Right lobe of liver (tissue), 6 donors: ENCODE results near the gene FBRSL1. TPM values are rescaled to one million over a fixed set of nuclear protein-coding genes. Genes with fewer than 3 reads are reported as not detected.

Source experiments
- ATAC-seq, 4 donors: fragments of 200-7000 bp; cut with Tn5 transposase; one replicate each; pipeline ENCODE4 v1.9.1; 2020; ENCODE audit warnings: mild to moderate bottlenecking in 4 of 4, moderate library complexity in 4 of 4
- DNase-seq, 3 donors: peaks; one replicate each; pipeline ENCODE4 v3.0.0-alpha.2; 2020
- H3K27ac ChIP-seq, 3 donors: fragments of 200-600 bp; one replicate each; pipeline ENCODE4 v1.8.0; 2022
- H3K27me3 ChIP-seq, 2 donors: fragments of 200-600 bp; one replicate each; pipeline ENCODE4 v1.8.0; 2022
- H3K36me3 ChIP-seq, 4 donors: fragments of 200-600 bp; sonication (generic) in 1 of 4; one replicate each; pipeline versions ENCODE4 v1.5.1 to v1.8.0; 2017 to 2022; ENCODE audit warnings: control low read depth in 1 of 4
- H3K4me1 ChIP-seq, 4 donors: fragments of 200-600 bp; sonication (generic) in 1 of 4; one replicate each; pipeline versions ENCODE4 v1.5.1 to v1.8.0; 2017 to 2022; ENCODE audit warnings: control low read depth in 1 of 4
- H3K4me3 ChIP-seq, 3 donors: fragments of 200-600 bp; one replicate each; pipeline ENCODE4 v1.8.0; 2022
- H3K9me3 ChIP-seq, 4 donors: fragments of 200-600 bp; sonication (generic) in 1 of 4; one replicate each; pipeline versions ENCODE4 v1.5.1 to v1.8.0; 2017 to 2022; ENCODE audit warnings: control low read depth in 1 of 4
- CTCF ChIP-seq, 4 donors: fragments of 200-600 bp in 3 of 4; fragments of 450-650 bp in 1 of 4; IDR thresholded peaks; one replicate each; pipeline versions ENCODE4 v1.5.1 to v1.8.0; 2016 to 2022; ENCODE audit warnings: antibody characterized with exemption in 4 of 4, mild to moderate bottlenecking in 2 of 4
- POLR2A ChIP-seq: fragments of 450-650 bp; IDR thresholded peaks from one replicate; pipeline ENCODE4 v1.6.1; 2017; ENCODE audit warnings: antibody characterized with exemption, mild to moderate bottlenecking
- WGBS: methylation state at CpG from one replicate; pipeline ENCODE4 v1.1.6; 2018; ENCODE audit warnings: low coverage, low lambda C conversion rate; ENCODE audit not compliant: insufficient coverage; ENCODE audit errors: missing lambda C conversion rate; 5-methylcytosine and 5-hydroxymethylcytosine counted together
- intact Hi-C, 2 donors: fragments of 100-400 bp; cut with DNase I; formaldehyde crosslinking; loops; one replicate each; pipeline versions ENCODE4 v1.11.2 to v1.14.1; 2022
- total RNA-seq, 6 experiments: library from RNA; depleted of rRNA in 2 of 6; stranded (reverse); fragments of >200 nt in 2 of 6; fragmentation: NEBNext Ultra II Directional in 3 of 6; extraction: Animal tissue kit (Norgen Biotek cat#: 25700) in 3 of 6; gene quantifications; one replicate each; pipeline versions ENCODE4 v1.1.0 to v1.2.4, GENCODE V29; 2016 to 2023
- donor health status: DM: no; HTN: yes; CAD: no.
- donor health status: DM: no; HTN: no; CAD: no.
- donor health status: DM: no; HTN: no; CAD: no.
- donor health status: DM: no; HTN: yes; CAD: no.
- donor health status: DM: no; HTN: yes; CAD: no.

Gene FBRSL1
- total RNA-seq, 6 experiments from 2014 or later = 16.2 to 27.6 (median 23.3) TPM

GRCh38 chr12:132525011-132525832, 35.3 kb downstream of the FBRSL1 start:
- intact Hi-C loops = no loop called here
- no peak overlapping the region for H3K4me3 ChIP-seq
- H3K27me3 ChIP-seq = no peaks in the 10 kb centered on the region
- no peaks in the 10 kb centered on the region for H3K36me3 ChIP-seq
- H3K4me1 ChIP-seq = no peaks in the 10 kb centered on the region
- DNase-seq (no peak), ATAC-seq (no peak)
- WGBS = 95% methylated on average over 11 of the region's 43 CpGs
- no peaks in the 10 kb centered on the region for H3K9me3 ChIP-seq
- H3K27ac ChIP-seq = no peak overlapping the region
- TF ChIP-seq POLR2A (no peak), CTCF (IDR thresholded peaks at IDR 0.05) (no peak)

- H3K36me3 ChIP-seq = no peaks in the 10 kb centered on the region
- H3K4me3 ChIP-seq = no peak overlapping the region
- WGBS = 100% methylated on average over 1 of the region's 28 CpGs
- TF ChIP-seq POLR2A (no peak), CTCF (IDR thresholded peaks at IDR 0.05) (no peak)
- intact Hi-C loops = no loop called here
- H3K27ac ChIP-seq = no peak overlapping the region
- no peaks in the 10 kb centered on the region for H3K4me1 ChIP-seq
- ATAC-seq = no peak
- H3K9me3 ChIP-seq = no peaks in the 10 kb centered on the region
- DNase-seq = no peak
- H3K27me3 ChIP-seq = no peaks in the 10 kb centered on the region
These were observed 36.0 kb downstream of the FBRSL1 start for GRCh38 chr12:132525833-132526455.

DNA sequence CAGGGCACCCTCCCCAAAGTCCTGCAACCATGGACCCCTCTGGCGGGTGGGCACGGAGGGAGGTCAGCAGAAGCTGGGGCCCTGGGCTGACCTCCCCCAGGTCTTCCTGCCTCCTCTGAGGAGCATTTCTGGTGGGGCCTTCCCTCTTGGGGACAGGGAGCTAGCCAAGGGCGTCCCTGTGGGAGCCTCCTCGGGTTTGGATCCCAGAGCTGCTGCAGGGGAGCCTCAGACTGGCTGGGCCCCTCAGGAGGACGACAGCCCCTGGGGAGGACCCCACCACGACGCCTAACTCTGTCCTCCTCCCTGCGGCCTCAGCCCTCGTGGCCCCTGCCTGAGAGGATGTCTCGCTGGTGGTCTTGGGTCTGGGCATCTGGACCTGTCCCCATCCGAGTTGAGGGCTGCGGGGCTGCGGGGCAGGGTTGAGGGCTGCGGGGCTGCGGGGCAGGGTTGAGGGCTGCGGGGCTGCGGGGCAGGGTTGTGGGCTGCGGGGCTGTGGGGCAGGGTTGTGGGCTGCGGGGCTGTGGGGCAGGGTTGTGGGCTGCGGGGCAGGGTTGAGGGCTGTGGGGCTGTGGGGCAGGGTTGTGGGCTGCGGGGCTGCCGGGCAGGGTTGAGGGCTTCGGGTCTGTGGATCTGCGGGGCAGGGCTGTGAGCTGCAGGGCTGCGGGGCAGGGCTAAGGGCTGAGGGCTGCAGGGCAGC, 37.4 kb downstream of the FBRSL1 start:
- intact Hi-C loops = no loop called here
- no peaks in the 10 kb centered on the region for H3K27me3 ChIP-seq

GRCh38 chr12:132527883-132528264, 37.9 kb downstream of the FBRSL1 start:
- no peaks in the 10 kb centered on the region for H3K36me3 ChIP-seq
- H3K27ac ChIP-seq = no peak overlapping the region
- no peaks in the 10 kb centered on the region for H3K9me3 ChIP-seq
- H3K4me3 ChIP-seq = no peak overlapping the region
- no peaks in the 10 kb centered on the region for H3K4me1 ChIP-seq
- WGBS = 65% methylated on average over 2 of the region's 11 CpGs
- intact Hi-C loops = no loop called here
- ATAC-seq = no peak
- H3K27me3 ChIP-seq = no peaks in the 10 kb centered on the region
- DNase-seq = no peak
- TF ChIP-seq CTCF (IDR thresholded peaks at IDR 0.05) (no peak), POLR2A (no peak)

More for the DNA sequence above, 37.4 kb downstream of the FBRSL1 start:
- ATAC-seq = no peak
- TF ChIP-seq POLR2A = no peak
- no peak for TF ChIP-seq CTCF (IDR thresholded peaks at IDR 0.05)
- Histone ChIP-seq H3K9me3 (no peaks in the 10 kb centered on the region), H3K27ac (no peak overlapping the region), H3K4me3 (no peak overlapping the region), H3K4me1 (no peaks in the 10 kb centered on the region), H3K36me3 (no peaks in the 10 kb centered on the region)
- no CpG with 5 or more reads among the region's 25 CpGs for WGBS
- DNase-seq = no peak
